GM19043 (cell line): Measurements from ENCODE around the gene ZXDC.

Experiments used
- ATAC-seq: cut with Tn5 transposase; IDR thresholded peaks from one replicate; pipeline ENCODE4 v1.9.1; 2021; ENCODE audit warnings: low read depth; ENCODE audit not compliant: unreplicated experiment

The ZXDC gene

GRCh38 chr3:126456766-126457388, 18.8 kb downstream of the ZXDC start:
- ATAC-seq, result no peak

- ATAC-seq, result no peak
Measured at GRCh38 chr3:126456211-126456610, 19.5 kb downstream of the ZXDC start.

GRCh38 chr3:126454437-126455198, 21.1 kb downstream of the ZXDC start:
- ATAC-seq, result no peak

GRCh38 chr3:126454025-126454424, 21.7 kb downstream of the ZXDC start:
- ATAC-seq, result no peak

- ATAC-seq, result no peak
Measured at GRCh38 chr3:126452213-126452612, 23.5 kb downstream of the ZXDC start.

GRCh38 chr3:126451511-126451910, 24.2 kb downstream of the ZXDC start:
- ATAC-seq, result no peak

DNA sequence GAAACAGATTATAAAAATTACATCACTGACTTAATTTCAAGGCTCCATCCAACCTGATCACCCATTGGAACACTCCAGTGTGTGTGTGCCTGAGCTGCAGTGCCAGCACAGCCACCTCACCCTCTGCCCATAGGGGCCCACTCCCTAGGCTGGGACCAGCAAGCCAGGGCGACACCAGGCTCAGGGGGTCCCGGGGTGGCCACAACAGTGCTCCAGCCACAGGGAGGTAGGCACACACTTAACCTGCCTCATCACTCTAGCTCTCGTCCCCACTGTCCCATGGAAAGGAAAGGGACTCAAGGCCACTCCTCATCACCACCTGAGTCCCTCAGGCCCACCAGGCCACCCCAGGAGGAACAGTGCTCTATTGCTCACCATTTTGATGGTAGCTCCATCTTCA, 24.9 kb downstream of the ZXDC start:
- ATAC-seq, result no peak

DNA sequence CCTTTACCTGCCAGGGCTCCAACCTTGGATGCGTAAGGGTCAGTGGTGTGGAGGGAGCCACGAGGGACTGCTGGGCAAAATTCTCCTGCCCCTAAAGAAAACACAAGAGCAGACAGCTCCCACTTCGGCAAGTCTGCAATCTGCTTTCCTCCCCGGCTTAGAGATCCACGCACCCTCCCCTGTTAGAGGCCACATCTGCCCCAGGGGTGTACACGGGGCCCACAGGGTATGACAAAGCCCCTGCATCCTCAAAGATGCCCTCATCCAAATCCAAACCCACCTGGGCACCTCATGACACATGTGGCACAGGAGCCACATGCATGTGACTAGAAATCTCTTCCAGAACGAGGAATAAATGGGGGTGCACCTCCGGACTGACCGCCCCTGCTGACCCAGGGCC, 25.5 kb downstream of the ZXDC start:
- no peak for ATAC-seq

DNA sequence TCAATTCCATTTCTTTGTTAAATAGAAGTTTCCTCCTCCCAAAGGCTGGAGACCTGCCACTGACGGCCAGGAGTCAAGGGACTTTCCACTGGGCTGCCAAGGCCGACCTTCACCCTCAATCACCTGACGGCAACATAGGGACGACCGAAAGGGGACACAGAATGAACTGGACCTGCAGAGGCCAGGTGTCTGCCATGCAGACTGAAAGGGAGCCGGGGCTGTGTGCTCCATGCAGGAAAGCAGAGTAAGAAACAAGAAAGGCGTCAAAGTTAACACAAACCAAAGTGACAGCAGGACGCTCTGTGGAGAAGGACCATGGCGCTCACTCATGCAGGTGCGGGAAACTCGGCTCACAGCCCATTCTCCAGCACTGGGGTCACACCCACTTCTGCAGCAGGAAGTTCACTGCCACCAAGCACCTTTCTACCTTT, 26.1 kb downstream of the ZXDC start:
- ATAC-seq, result no peak

DNA sequence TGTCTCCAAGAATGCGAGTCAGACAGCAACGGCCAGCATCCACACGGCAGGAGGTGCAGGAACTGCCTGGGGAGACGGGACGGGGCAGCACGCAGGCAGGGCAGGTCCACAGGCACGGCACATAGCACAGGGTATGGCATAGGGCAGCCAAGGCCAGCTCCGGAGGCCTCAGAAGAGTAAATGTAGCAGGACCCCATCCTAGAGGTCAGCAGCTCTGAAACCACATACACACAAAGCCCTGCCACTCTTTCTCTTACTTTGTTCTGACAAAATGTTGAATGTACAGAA, 26.9 kb downstream of the ZXDC start:
- no peak for ATAC-seq

GRCh38 chr3:126448136-126448892, 27.4 kb downstream of the ZXDC start:
- ATAC-seq, result no peak

DNA sequence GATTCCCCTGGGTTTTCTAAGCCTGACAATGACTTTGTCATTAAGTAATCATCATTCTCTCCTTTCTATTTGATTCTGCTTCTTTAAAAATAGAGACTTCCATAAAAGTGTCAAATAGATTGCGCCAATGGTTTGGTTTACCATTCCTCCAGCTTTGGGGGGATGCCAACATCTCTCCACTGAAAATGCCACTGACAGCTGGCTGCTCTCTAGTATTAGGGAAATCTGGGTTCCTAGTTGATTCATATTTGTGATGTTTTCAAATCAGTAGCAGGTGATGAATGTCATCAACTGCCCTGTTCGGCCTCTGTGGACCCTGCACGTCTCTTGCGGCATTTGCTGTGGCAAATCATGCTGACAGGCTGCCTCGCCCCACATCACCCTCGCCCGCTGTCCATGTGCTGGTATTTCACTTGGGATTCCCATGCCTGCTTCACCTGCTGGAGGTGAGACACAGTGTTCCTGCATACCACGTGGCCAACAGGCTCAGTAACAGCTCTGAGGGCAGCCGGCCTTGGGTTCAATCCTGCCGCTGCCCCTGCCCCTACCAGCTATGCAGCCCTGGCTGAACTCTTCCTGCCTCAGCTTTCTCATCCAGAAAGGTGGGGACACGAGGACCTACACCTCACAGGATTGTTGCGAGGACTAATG, 28.1 kb downstream of the ZXDC start:
- ATAC-seq, result no peak

DNA sequence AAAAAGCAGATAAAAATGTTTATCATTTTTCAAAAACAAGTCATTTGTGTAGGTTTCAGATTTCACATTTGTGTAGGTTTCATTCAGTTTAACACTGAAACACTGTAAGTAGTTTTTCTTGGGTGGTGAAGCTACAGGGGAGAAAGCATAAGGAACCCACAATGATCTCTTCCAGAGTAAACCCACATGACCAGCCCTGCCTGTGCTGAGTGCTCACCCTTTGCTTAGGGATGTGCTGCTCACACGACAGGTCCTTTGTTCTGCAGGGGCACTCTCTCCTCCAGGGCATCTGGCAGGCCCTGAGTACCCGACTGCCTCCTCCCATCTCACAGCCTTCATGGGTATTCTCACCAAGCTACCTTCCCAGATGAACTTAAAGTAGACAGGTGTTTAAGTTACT, 28.9 kb downstream of the ZXDC start:
- no peak for ATAC-seq

DNA sequence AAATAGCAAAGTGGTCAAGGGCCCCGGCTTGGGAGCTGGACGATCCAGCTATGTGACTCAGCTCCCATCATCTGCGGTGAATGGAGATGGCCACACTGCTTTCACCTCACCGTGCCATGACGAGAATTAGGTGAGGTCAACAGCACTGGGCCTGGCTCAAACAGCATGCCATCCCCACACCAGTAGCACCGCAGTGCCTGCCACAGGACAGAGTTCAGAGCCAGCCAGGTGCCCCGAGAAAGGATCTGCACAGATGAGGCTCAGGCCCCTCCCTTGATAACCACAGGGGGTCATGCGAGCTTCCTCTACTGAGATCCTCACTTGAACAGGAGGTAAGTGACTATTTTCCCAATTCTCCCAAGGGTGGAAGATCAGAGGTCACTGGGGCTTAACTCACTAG, 29.4 kb downstream of the ZXDC start:
- no peak for ATAC-seq

DNA sequence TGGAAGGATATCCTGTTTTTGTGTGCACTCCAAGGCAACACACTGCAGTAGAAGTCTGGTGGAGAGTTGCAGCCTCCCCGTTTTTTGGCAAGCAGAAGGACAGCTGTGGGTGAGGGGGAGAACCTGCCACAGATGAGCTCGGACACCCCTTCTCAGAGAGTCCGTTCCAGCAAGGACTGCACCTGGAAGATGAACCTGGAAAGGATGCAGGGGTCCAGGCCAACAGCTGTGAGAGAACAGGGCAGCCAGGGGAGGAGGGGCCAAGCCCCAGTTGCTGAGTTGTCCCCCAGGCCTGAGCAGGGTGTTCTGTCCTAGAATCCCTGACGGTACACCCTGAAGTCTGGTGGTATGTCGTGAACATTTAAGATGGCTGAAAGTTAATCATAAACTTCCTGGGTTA, 30.2 kb downstream of the ZXDC start:
- ATAC-seq, result no peak

DNA sequence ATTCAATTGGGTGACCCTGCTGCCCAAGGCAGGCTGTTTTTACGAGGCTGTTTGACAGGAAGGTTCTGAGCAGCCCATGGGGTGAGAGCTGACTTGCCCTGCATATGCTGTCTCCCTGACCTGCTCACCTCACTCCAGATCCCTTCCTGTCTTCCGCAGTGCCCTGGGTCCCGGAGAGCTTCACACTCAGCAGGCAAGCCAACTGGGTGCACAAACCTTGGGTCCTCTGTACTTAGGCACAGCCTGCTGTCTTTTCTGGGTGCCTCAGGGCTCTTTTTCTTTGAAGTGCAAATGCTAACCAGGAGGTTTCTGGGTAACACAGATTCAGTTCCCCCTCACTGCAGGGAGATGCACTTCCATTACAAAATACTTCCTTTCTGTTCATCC, 32.8 kb downstream of the ZXDC start:
- ATAC-seq, result no peak

GRCh38 chr3:126442094-126442855, 33.4 kb downstream of the ZXDC start:
- no peak for ATAC-seq

GRCh38 chr3:126441256-126441880, 34.3 kb downstream of the ZXDC start:
- ATAC-seq, result no peak

- no peak for ATAC-seq
Measured at GRCh38 chr3:126440709-126440995, 35.0 kb downstream of the ZXDC start.

GRCh38 chr3:126439968-126440708, 35.6 kb downstream of the ZXDC start:
- no peak for ATAC-seq
